Immature natural killer cell (primary cell): ENCODE measurements around the gene LBX1. TPM values are rescaled to one million over a fixed set of nuclear protein-coding genes. Genes with fewer than 3 reads are reported as not detected.

Source experiments
- DNase-seq, 3 donors: peaks; one replicate each; pipeline ENCODE4 v3.0.0; 2022; ENCODE audit warnings: mixed read lengths in 1 of 3
- H3K27ac Mint-ChIP-seq, 6 donors: one replicate each; pipeline ENCODE4 v1.8.0; 2020; ENCODE audit warnings: mixed read lengths in 6 of 6, mild to moderate bottlenecking in 5 of 6, inconsistent platforms in 4 of 6, moderate library complexity in 3 of 6
- H3K27me3 Mint-ChIP-seq, 3 donors: one replicate each; pipeline ENCODE4 v1.8.0; 2020 to 2021; ENCODE audit warnings: low read depth in 3 of 3, mild to moderate bottlenecking in 3 of 3, mixed read lengths in 3 of 3, moderate library complexity in 3 of 3, inconsistent platforms in 1 of 3
- H3K36me3 Mint-ChIP-seq, 3 donors: one replicate each; pipeline ENCODE4 v1.8.0; 2020; ENCODE audit warnings: mixed read lengths in 3 of 3, inconsistent platforms in 2 of 3, mild to moderate bottlenecking in 2 of 3
- H3K4me1 Mint-ChIP-seq, 2 donors: one replicate each; pipeline ENCODE4 v1.8.0; 2020; ENCODE audit warnings: inconsistent platforms in 2 of 2, mild to moderate bottlenecking in 2 of 2, mixed read lengths in 2 of 2, moderate library complexity in 1 of 2
- H3K4me3 Mint-ChIP-seq, 5 donors: one replicate each; pipeline ENCODE4 v1.8.0; 2020; ENCODE audit warnings: mild to moderate bottlenecking in 5 of 5, mixed read lengths in 5 of 5, inconsistent platforms in 3 of 5, moderate library complexity in 3 of 5
- H3K9me3 Mint-ChIP-seq, 6 donors: one replicate each; pipeline ENCODE4 v1.8.0; 2020; ENCODE audit warnings: mild to moderate bottlenecking in 6 of 6, mixed read lengths in 6 of 6, inconsistent platforms in 4 of 6, moderate library complexity in 3 of 6
- polyA plus RNA-seq, 3 donors: library from polyadenylated mRNA; unstranded; fragments of 300-500 nt; fragmentation: Illumina TruSeq; gene quantifications; one replicate each; pipeline ENCODE4 v1.2.3, GENCODE V29; 2021

The LBX1 gene, protein sequence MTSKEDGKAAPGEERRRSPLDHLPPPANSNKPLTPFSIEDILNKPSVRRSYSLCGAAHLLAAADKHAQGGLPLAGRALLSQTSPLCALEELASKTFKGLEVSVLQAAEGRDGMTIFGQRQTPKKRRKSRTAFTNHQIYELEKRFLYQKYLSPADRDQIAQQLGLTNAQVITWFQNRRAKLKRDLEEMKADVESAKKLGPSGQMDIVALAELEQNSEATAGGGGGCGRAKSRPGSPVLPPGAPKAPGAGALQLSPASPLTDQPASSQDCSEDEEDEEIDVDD
- not detected for polyA plus RNA-seq

DNA sequence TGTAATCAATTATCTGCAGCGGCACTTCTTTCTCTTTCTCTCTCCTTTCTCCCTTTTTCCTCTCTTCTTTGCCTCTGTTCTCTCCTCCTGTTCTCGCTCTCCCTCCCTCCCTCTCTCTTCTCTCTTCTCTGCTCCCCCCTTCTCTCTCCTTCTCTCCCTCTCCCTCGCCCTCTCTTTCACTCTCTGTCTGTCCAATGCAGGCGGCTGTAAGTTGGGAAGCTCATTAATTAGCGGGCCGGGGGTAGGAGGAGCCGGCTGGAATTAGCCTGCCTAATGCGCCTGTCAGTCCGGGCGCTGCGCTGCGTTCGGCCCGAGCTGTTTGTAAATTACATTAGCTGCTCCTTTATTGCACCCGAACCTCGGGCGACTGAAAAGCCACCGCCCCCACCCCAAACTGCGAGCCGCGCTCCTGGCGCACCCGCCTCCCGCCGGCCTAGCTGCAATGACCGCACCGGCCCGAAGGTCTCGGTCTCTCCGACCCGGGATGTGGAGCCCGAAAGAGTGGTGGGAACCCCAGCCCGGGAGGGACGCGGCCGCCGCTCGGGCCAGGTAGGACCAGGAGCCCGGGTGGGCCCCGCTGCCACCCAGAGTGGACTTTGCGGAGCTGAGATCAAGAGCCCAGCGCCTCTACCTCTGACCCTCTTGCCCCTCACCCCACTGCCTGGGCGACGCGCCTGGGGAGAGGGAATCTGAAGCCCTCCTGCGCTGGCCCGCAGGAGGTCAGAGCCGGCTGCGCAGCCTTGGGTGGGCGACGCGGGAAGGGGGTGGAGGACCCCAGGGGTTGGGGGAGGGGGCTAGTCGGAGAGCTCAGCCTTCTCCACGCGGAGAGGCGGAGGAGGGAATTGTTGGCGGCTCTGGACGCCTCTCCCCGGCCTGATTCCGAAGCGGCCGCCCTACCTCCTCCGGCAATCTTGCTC is at the start of gene LBX1:
LBX1 (minus strand) TSS at position 198 of the 917 bp plus-strand sequence. CDS start 648 bp downstream, outside the sequence.
- Mint-ChIP-seq H3K27me3 (peaks cover 31 to 42% (median 41%) of the 10 kb centered on the region in 3 donors), H3K36me3 (peaks cover 0 to 3% (median 0%) of the 10 kb centered on the region in 3 donors), H3K9me3 (peaks cover 0 to 2% (median 0%) of the 10 kb centered on the region in 6 donors), H3K27ac (no peak within 1 kb of the TSS), H3K4me3 (peak within 1 kb of the TSS in 4 of 5 donors; percentile 8 to 70 (median 46)), H3K4me1 (peaks cover 28 to 29% of the 10 kb centered on the region in 2 donors)
- DNase-seq: no peak

DNA sequence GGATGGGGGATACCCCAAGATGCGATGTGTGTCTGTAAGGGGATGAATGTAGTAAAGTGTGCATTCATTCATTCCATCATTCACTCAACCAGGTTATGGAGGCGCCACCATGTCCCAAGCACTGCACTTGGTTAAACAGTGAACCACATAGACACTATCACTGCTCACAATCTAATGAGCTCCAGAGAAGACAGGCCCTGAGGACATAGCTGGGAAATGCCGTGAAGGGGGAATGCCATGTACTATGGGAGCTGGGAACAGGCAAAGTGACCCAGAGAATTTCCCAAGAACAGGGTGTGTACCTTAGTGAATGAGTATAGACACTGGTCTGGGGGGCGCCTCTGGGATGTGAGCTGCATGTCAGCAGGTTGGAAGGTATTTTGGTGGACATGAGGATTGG is 44.5 kb upstream of the LBX1 start:
- Mint-ChIP-seq H3K36me3 (no peaks in the 10 kb centered on the region), H3K9me3 (no peaks in the 10 kb centered on the region), H3K27me3 (peaks cover 2 to 9% (median 5%) of the 10 kb centered on the region in 3 donors), H3K27ac (no peak overlapping the region), H3K4me3 (no peak overlapping the region), H3K4me1 (no peaks in the 10 kb centered on the region)
- no peak for DNase-seq

DNA sequence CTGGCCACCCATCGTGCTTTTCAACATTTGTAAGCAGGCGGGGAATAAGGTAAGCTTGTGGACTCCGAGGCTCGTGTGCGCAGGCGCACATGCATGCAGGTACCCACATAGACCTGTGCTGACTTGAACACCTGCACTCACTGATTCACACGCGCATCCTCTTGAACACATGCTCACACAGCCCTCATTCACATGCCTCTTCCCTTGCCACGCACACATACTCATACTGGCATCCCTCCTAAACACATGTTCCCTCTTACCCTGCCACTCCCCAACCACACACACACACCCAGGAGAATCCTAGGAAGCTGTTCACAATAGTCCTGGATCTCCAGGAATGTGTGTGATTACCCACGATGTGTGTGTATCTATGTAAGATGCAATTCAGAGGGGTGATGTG is 44.1 kb upstream of the LBX1 start:
- no peaks in the 10 kb centered on the region for H3K9me3 Mint-ChIP-seq
- H3K36me3 Mint-ChIP-seq: no peaks in the 10 kb centered on the region
- no peak overlapping the region for H3K27ac Mint-ChIP-seq
- no peak for DNase-seq
- no peak overlapping the region for H3K4me3 Mint-ChIP-seq
- peaks cover 2 to 9% (median 5%) of the 10 kb centered on the region in 3 donors for H3K27me3 Mint-ChIP-seq
- H3K4me1 Mint-ChIP-seq: no peaks in the 10 kb centered on the region

DNA sequence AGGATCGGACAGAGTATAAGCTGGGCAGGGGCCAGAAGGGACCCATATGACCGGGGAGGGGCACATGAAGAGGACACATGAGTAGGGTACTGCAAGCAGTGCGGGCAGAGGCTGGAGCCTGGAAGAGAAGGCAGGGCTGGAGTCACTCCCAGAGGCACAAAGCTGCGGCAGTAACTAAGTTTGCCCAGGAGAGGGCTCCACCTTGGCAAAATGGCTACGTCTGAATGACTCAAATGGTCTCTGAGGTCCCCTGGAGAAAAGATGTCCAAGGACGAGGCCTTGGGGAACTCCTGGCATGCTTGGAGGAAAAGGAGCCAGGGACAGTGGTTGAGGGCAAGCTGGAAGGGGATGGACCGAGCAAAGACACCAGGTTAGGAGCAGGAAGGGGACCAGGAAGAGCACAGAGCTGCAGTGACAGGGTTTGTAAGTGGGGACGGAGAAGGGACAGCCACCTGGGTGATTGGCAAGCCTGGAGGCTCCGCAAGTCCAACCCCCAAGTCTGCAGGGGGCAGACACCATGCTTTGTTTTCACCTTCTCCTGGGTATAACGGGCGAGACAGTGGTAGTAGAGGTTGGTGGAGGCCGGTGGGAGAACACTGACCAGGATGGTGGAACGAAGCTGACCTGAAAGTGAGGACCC is 43.1 kb upstream of the LBX1 start:
- peaks cover 2 to 12% (median 5%) of the 10 kb centered on the region in 3 donors for H3K27me3 Mint-ChIP-seq
- H3K27ac Mint-ChIP-seq: no peak overlapping the region
- H3K36me3 Mint-ChIP-seq: no peaks in the 10 kb centered on the region
- H3K4me1 Mint-ChIP-seq: no peaks in the 10 kb centered on the region
- H3K9me3 Mint-ChIP-seq: no peaks in the 10 kb centered on the region
- DNase-seq: peak; percentile 18 to 40 (median 35)
- H3K4me3 Mint-ChIP-seq: no peak overlapping the region

GRCh38 chr10:101270763-101271162 is 41.5 kb upstream of the LBX1 start:
- no peaks in the 10 kb centered on the region for H3K4me1 Mint-ChIP-seq
- peaks cover 2 to 12% (median 5%) of the 10 kb centered on the region in 3 donors for H3K27me3 Mint-ChIP-seq
- no peaks in the 10 kb centered on the region for H3K36me3 Mint-ChIP-seq
- H3K27ac Mint-ChIP-seq: no peak overlapping the region
- H3K4me3 Mint-ChIP-seq: no peak overlapping the region
- DNase-seq: no peak
- no peaks in the 10 kb centered on the region for H3K9me3 Mint-ChIP-seq

DNA sequence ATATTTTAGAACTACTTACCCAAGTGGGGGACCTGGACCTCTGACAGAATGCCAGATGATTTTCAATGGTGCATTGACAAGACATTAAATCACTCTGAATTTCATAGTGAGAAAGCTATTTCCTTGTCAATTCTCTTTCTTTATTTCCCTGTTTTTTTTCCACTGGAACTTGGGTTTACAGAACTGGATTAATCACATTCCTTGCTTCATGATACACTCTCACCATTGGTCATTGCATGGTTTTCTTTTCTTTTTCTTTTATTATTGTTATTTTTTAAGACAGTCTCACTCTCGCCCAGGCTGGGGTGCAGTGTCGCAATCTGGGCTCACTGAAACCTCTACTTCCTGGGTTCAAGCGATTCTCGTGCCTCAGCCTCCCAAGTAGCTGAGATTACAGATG is 38.5 kb upstream of the LBX1 start:
- Mint-ChIP-seq H3K4me3 (no peak overlapping the region), H3K27me3 (peaks cover 2 to 20% (median 5%) of the 10 kb centered on the region in 3 donors), H3K27ac (no peak overlapping the region), H3K9me3 (no peaks in the 10 kb centered on the region), H3K36me3 (no peaks in the 10 kb centered on the region), H3K4me1 (no peaks in the 10 kb centered on the region)
- DNase-seq: no peak

GRCh38 chr10:101267290-101267680 is 38.0 kb upstream of the LBX1 start:
- Mint-ChIP-seq H3K27me3 (peaks cover 2 to 23% (median 3%) of the 10 kb centered on the region in 3 donors), H3K4me1 (no peaks in the 10 kb centered on the region), H3K4me3 (no peak overlapping the region), H3K9me3 (no peaks in the 10 kb centered on the region), H3K27ac (no peak overlapping the region), H3K36me3 (no peaks in the 10 kb centered on the region)
- no peak for DNase-seq

DNA sequence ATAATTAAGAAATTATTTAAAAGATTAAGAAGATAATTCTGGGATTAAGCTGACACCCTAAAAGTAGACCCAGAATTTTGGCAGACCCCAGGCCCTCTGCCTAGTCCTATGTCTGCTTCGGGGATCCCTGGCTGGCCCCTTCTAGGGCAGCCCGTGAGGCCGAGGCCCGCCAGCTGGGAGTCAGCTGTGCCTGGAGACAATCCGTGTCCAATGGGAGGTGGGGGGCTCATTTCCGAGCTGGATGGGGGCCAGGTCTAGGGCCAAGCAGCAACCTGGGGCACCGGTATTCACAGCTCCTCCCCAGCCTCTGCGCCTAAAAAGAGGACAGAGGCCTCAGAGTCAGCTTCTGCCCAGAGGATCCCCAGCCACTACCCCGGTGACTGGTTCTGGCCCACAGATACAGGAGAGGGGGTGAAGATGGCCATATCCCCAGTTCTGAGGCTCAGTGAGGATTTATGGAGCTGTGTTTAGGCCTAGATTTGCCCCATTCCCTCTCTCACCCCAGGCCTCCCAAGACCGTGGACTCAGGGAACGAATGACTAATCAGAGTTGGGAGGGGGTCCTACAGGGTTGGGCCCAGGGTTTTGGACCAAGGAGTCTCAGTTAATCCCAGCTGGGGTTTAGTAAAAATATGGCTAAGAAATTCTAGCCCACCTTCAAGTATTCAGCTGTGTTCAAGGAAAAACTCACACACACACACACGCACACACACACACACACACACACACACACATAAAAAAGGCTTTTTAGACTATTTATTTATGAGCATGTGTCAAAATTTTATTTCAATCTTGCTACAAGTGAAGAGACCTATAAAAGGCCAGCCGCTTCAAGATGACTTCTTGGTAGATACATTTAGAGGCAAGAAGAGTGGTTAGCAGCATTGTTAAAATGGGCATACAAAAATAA is 37.4 kb upstream of the LBX1 start:
- Mint-ChIP-seq H3K4me3 (no peak overlapping the region), H3K27me3 (peaks cover 2 to 21% (median 2%) of the 10 kb centered on the region in 3 donors), H3K9me3 (no peaks in the 10 kb centered on the region), H3K4me1 (no peaks in the 10 kb centered on the region), H3K27ac (no peak overlapping the region), H3K36me3 (no peaks in the 10 kb centered on the region)
- DNase-seq: no peak

GRCh38 chr10:101263150-101263752 is 34.0 kb upstream of the LBX1 start:
- no peaks in the 10 kb centered on the region for H3K4me1 Mint-ChIP-seq
- H3K27me3 Mint-ChIP-seq: peaks cover 2 to 25% (median 6%) of the 10 kb centered on the region in 3 donors
- peaks cover 0 to 1% (median 0%) of the 10 kb centered on the region in 6 donors for H3K9me3 Mint-ChIP-seq
- no peak for DNase-seq
- no peak overlapping the region for H3K27ac Mint-ChIP-seq
- no peak overlapping the region for H3K4me3 Mint-ChIP-seq
- H3K36me3 Mint-ChIP-seq: peaks cover 0 to under 1% (median 0%) of the 10 kb centered on the region in 3 donors

- Mint-ChIP-seq H3K4me3 (no peak overlapping the region), H3K27me3 (peaks cover 2 to 23% (median 6%) of the 10 kb centered on the region in 3 donors)
Measured at GRCh38 chr10:101262147-101262546, 32.9 kb upstream of the LBX1 start.

GRCh38 chr10:101261702-101262101 is 32.4 kb upstream of the LBX1 start:
- peaks cover 2 to 23% (median 6%) of the 10 kb centered on the region in 3 donors for H3K27me3 Mint-ChIP-seq
- DNase-seq: no peak
- peaks cover 0 to 4% (median 0%) of the 10 kb centered on the region in 3 donors for H3K36me3 Mint-ChIP-seq
- no peaks in the 10 kb centered on the region for H3K4me1 Mint-ChIP-seq
- peaks cover 0 to 5% (median 0%) of the 10 kb centered on the region in 6 donors for H3K9me3 Mint-ChIP-seq
- H3K27ac Mint-ChIP-seq: no peak overlapping the region
- H3K4me3 Mint-ChIP-seq: no peak overlapping the region

More at GRCh38 chr10:101262147-101262546, 32.9 kb upstream of the LBX1 start:
- H3K27ac Mint-ChIP-seq: no peak overlapping the region
- peaks cover 0 to 5% (median 0%) of the 10 kb centered on the region in 6 donors for H3K9me3 Mint-ChIP-seq
- H3K4me1 Mint-ChIP-seq: no peaks in the 10 kb centered on the region
- DNase-seq: no peak
- peaks cover 0 to 4% (median 0%) of the 10 kb centered on the region in 3 donors for H3K36me3 Mint-ChIP-seq

- H3K27me3 Mint-ChIP-seq: peaks cover 3 to 23% (median 7%) of the 10 kb centered on the region in 3 donors
- peaks cover 0 to 5% (median 0%) of the 10 kb centered on the region in 6 donors for H3K9me3 Mint-ChIP-seq
- peaks cover 0 to 4% (median 0%) of the 10 kb centered on the region in 3 donors for H3K36me3 Mint-ChIP-seq
- no peak overlapping the region for H3K27ac Mint-ChIP-seq
- no peak overlapping the region for H3K4me3 Mint-ChIP-seq
- DNase-seq: no peak
- no peaks in the 10 kb centered on the region for H3K4me1 Mint-ChIP-seq
Measured at GRCh38 chr10:101260764-101261481, 31.7 kb upstream of the LBX1 start.
